Neural crest cell (in vitro differentiated cells): Measurements from ENCODE around the gene SHROOM2. TPM values are rescaled to one million over a fixed set of nuclear protein-coding genes. Genes with fewer than 3 reads are reported as not detected.

Experiments
- DNase-seq: peaks from one replicate; pipeline ENCODE4 v3.0.0; 2021; ENCODE audit warnings: low read depth, mixed read lengths, low spot score
- H3K27ac Mint-ChIP-seq: one replicate; pipeline ENCODE4 v1.8.0; 2021; ENCODE audit warnings: mild to moderate bottlenecking, mixed read lengths; ENCODE audit not compliant: unreplicated experiment
- H3K27me3 Mint-ChIP-seq: 2 replicates; pipeline ENCODE4 v1.8.0; 2021; ENCODE audit warnings: low read depth, mild to moderate bottlenecking, mixed read lengths
- H3K36me3 Mint-ChIP-seq: 2 replicates; pipeline ENCODE4 v1.8.0; 2021; ENCODE audit warnings: low read depth, mild to moderate bottlenecking, mixed read lengths
- H3K4me1 Mint-ChIP-seq: 2 replicates; pipeline ENCODE4 v1.8.0; 2021; ENCODE audit warnings: mixed read lengths
- H3K4me3 Mint-ChIP-seq: one replicate; pipeline ENCODE4 v1.8.0; 2021; ENCODE audit warnings: mild to moderate bottlenecking, mixed read lengths
- H3K9me3 Mint-ChIP-seq: 2 replicates; pipeline ENCODE4 v1.8.0; 2021; ENCODE audit warnings: mixed read lengths
- total RNA-seq: library from RNA; stranded (reverse); gene quantifications from 2 replicates; pipeline ENCODE4 v1.2.1, GENCODE V29; 2021
- TF ChIP-seq, protein P1 (sequence below): fragments of 200-600 bp; sonication (generic); conservative IDR thresholded peaks from 2 replicates; pipeline ENCODE4 v1.5.0; 2021; ENCODE audit warnings: antibody characterized with exemption, mild to moderate bottlenecking

The SHROOM2 gene
- total RNA-seq, 1 donor from 2014 or later: 11.1 TPM

DNA sequence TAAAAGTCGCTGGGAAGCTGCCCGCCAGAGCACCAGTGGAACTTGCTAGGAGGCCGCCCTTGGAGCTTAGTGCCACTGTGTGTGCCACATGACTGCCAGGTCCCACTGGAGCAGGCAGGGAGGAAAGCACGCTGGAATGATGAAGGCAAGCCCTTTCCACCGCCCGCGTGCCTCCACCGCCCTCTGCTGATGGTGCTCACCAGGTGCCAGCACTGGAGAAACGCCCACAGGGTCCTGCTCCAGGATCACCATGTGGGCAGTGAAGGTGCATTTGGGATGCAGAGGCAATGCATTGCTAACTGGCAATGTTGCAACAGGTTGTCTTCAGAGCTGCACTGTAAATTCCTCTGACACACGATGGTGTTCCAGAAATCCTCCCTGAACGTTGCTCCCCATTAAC is 76.3 kb downstream of the SHROOM2 start:
- no peak for DNase-seq
- peaks cover 4% of the 10 kb centered on the region for H3K9me3 Mint-ChIP-seq
- no peak overlapping the region for H3K4me3 Mint-ChIP-seq
- no peaks in the 10 kb centered on the region for H3K27me3 Mint-ChIP-seq
- H3K4me1 Mint-ChIP-seq: peaks cover 32% of the 10 kb centered on the region
- TF ChIP-seq, protein P1, sequence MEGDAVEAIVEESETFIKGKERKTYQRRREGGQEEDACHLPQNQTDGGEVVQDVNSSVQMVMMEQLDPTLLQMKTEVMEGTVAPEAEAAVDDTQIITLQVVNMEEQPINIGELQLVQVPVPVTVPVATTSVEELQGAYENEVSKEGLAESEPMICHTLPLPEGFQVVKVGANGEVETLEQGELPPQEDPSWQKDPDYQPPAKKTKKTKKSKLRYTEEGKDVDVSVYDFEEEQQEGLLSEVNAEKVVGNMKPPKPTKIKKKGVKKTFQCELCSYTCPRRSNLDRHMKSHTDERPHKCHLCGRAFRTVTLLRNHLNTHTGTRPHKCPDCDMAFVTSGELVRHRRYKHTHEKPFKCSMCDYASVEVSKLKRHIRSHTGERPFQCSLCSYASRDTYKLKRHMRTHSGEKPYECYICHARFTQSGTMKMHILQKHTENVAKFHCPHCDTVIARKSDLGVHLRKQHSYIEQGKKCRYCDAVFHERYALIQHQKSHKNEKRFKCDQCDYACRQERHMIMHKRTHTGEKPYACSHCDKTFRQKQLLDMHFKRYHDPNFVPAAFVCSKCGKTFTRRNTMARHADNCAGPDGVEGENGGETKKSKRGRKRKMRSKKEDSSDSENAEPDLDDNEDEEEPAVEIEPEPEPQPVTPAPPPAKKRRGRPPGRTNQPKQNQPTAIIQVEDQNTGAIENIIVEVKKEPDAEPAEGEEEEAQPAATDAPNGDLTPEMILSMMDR: no peak
- no peak overlapping the region for H3K27ac Mint-ChIP-seq
- H3K36me3 Mint-ChIP-seq: peaks cover 9% of the 10 kb centered on the region

- H3K27me3 Mint-ChIP-seq: no peaks in the 10 kb centered on the region
- peaks cover 4% of the 10 kb centered on the region for H3K9me3 Mint-ChIP-seq
- no peak for DNase-seq
- TF ChIP-seq, protein P1: no peak
- H3K36me3 Mint-ChIP-seq: peaks cover 12% of the 10 kb centered on the region
- no peak overlapping the region for H3K27ac Mint-ChIP-seq
- H3K4me3 Mint-ChIP-seq: no peak overlapping the region
- peaks cover 28% of the 10 kb centered on the region for H3K4me1 Mint-ChIP-seq
Observed at GRCh38 chrX:9862953-9863352, 76.7 kb downstream of the SHROOM2 start.

- Mint-ChIP-seq H3K27ac (no peak overlapping the region), H3K4me3 (no peak overlapping the region), H3K9me3 (peaks cover 4% of the 10 kb centered on the region), H3K4me1 (peaks cover 25% of the 10 kb centered on the region), H3K36me3 (peaks cover 12% of the 10 kb centered on the region), H3K27me3 (no peaks in the 10 kb centered on the region)
- TF ChIP-seq, protein P1: no peak
- no peak for DNase-seq
Observed at GRCh38 chrX:9864011-9864410, 77.8 kb downstream of the SHROOM2 start.

- Mint-ChIP-seq H3K27ac (no peak overlapping the region), H3K36me3 (peaks cover 9% of the 10 kb centered on the region), H3K4me1 (peaks cover 13% of the 10 kb centered on the region)
Observed at GRCh38 chrX:9865804-9866472, 79.7 kb downstream of the SHROOM2 start.

DNA sequence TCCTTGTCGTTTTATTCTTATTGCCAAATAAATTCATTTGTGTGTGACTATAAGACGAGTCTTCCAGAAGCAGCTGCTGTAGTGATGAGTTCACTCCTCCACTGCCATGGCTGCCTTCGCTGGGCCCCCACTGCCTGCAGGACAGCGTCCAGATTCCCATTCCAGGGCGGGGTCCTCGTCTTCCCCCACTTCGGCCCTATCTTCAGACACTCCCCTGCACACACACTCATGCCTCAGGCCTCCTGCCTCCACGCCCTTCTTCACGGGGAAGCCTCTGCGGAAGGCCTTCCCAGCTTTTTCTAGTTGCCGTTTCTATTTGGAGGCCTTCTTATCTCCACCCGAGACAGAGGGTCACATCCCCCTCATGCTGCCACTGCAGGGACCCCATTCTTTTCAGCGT is 80.4 kb downstream of the SHROOM2 start:
- Mint-ChIP-seq H3K27me3 (no peaks in the 10 kb centered on the region), H3K4me1 (peaks cover 13% of the 10 kb centered on the region), H3K36me3 (peaks cover 9% of the 10 kb centered on the region), H3K4me3 (no peak overlapping the region), H3K27ac (no peak overlapping the region), H3K9me3 (no peaks in the 10 kb centered on the region)
- TF ChIP-seq, protein P1: no peak
- no peak for DNase-seq

More at GRCh38 chrX:9865804-9866472, 79.7 kb downstream of the SHROOM2 start:
- no peak for DNase-seq
- no peak overlapping the region for H3K4me3 Mint-ChIP-seq
- TF ChIP-seq, protein P1: no peak
- H3K9me3 Mint-ChIP-seq: no peaks in the 10 kb centered on the region
- H3K27me3 Mint-ChIP-seq: no peaks in the 10 kb centered on the region
